NCI-H510A treated with DMSO at 0.1 percent for 48 hours (cell line): ENCODE results near the gene ENPP3.
"Not testable (repeated sequence)": the region's sequence is repeated elsewhere in the genome, so short reads cannot be mapped to it uniquely, and the experiment has no call there.

Experiments used
- DNase-seq: peaks from one replicate; lab custom pipeline; 2025; lab: John Stamatoyannopoulos, UW

Gene ENPP3

DNA sequence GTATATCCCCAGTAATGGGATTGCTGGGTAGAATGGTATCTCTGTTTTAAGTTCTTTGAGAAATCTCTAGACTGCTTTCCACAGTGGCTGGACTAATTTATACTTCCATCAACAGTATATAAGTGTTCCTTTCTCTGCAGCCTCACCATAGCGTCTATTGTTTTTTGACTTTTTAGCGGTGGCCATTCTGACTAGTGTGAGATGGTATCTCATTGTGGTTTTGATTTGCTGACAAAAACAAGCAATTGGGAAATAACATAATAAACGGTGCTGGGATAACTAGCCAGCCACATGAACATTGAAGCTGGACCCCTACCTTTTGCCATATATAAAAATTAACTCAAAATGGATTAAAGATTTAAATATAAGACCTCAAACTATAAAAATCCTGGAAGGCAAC is 49.9 kb downstream of the ENPP3 start:
- no peak for DNase-seq

DNA sequence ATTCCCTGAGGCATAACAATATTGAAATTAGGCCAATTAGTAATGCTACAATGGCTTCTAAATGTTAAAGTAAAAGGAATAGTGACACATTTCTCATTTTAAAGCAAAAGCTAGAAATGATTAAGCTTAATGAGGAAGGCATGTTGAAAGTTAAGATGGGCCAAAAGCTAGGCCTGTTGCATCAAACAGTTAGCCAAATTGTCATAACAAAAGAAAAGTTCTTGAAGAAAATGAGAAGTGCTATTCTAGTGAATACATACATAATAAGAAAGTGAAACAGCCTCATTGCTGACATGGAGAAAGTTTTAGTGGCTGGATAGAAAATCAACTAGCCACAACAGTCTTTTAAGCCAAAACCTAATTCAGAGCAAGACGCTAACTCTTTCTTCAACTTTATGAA is 51.2 kb downstream of the ENPP3 start:
- no peak for DNase-seq

DNA sequence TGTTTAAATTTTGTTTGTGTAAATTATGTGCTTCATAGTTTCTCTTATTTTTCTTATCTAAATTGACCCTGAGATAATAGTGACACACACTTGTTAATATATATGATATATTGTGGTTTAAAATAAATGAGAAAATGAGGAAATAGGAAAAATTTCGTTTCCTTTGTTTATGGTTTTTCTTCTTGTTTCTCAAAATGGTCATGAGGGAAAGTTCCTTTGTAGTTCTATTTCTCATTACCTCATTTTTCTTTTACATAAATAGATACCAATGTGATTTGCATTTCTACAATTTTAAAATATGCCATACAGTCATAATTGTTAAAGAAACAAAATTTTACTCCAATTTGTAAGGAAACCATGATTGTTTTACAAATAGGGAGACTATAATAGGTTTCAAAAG is 54.9 kb downstream of the ENPP3 start:
- no peak for DNase-seq

DNA sequence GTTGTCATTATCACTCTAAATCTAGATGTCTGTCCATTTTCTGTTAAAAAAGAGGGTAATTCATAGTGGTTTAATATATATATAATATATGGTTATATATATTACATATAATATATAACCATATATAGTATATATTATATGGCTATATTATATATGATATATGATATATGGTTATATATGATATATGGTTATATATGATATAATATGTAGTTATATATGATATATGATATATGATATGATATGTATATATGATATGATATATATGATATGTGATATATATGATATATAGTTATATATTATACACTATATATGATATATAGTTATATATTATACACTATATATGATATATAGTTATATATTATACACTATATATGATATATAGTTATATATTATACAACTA is 55.5 kb downstream of the ENPP3 start:
- DNase-seq = no peak

DNA sequence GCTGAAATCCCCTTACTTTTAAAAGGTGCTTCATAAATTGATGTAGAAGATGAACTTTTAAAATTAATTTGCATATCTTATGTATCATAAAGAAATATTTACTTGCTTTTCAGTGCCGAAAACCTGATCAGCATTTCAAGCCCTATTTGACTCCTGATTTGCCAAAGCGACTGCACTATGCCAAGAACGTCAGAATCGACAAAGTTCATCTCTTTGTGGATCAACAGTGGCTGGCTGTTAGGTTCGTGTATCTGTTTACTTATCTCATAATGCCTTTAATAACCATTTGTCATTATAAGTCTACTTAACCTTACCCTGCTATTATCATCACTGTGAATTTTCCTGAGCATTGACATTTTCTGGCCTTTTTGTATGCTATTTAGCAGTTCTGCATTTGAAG is 56.3 kb downstream of the ENPP3 start:
- no peak for DNase-seq

DNA sequence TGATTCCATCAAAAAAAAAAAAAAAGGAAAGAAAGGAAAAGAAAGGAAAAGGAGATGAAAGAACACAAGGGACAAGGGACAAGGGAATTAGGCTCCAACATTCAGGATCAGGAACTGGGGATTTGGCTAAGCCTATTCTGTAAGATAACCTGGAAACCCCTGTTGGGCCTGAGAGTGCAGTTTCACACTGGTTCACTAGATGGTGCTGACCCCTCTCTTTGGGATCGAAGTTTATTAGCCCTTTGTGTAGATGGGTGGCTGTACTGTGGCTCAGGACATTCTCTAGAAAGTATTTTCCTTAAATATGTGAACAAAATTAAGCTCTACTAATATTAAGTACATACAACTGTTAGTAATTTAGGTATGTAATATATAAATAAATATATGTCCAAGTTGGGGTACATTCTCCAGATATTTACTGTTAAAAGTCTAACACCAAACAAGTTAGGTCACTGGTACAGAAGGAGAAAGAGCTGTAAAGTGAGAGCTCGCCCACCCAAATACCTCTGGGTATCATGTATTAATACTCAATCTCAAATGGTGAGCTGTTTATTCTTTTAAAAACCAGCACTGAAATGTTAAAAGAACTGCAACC is 57.8 kb downstream of the ENPP3 start:
- DNase-seq = peak; percentile 0

DNA sequence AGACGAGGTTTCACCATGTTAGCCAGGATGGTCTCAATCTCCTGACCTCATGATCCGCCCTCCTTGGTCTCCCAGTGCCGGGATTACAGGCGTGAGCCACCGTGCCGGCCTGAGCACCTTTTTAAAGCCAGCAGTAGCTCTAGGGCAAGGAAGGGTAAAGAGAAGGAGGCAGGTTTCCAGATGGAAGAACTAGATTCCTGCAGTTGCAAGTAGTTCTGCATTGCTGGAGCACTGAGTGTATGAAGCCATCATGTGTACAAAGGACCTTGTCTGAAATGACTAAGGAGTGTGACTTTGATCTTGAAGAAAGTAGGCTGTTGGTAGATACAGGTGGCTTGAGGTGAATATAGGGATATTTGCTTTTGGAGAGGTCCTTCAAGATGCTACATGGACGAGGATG is 59.9 kb downstream of the ENPP3 start:
- no peak for DNase-seq

DNA sequence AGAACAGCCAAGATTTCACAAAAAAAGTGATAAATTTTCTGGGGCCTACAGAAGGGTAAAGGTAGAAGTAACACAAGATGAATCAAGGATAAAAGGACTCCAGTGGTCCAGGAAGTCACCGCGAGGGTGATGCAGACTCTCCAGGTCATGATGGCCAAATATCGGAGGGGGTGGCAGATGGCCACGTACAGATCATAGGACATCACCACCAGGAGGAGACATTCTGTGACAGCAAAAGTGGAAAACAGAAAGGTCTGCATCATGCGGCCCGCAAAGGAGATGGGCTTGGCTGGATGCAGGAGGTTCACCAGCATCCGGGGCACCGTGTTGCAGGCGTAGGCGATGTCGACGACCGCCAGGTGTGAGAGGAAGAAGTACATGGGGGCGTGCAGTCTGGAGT is 63.7 kb downstream of the ENPP3 start:
- DNase-seq = not testable (repeated sequence)

DNA sequence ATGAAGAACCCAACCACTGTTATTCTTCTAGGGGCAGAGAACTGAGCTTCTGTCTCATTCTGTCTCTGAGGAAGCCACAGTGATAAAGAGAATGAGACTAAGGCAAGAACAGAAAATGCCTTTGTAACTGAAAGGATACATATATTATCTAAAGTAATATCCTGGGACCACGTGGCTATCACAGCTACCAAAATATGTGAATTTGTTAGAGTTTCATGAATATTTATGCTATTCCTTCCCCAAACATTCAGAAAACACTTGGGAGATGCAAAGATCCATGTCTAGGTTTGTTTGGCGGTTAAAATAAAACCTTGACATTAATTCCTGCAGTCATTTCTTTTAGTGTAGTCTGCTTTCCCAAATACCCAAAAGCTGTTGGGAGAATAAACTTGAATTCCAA is 66.8 kb downstream of the ENPP3 start:
- DNase-seq = not testable (repeated sequence)

DNA sequence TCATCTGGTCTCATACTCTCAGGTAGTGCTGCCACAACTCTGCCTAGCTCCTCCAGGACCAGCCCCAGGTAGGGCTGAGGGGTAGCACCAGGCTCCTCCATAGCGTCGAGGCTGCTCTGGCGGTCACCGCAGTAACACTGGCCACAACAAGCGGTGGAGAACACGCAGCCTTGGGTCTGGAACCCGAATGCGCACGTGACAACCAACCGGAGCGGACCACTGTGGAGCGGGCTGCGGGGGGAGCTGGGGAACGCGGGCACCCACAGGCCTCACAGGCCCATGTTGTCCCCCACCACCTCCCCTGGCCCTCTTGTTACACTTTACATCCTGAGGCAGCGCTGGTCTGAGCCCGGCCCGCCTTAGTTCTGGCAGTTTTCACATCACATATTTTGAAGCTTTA is 73.8 kb downstream of the ENPP3 start, which contains the start of gene CTAGE9:
TSS of gene CTAGE9 (minus strand) at position 101 of the 400 bp plus-strand sequence. CDS start at position 101, 0 bp downstream.
- not testable (repeated sequence) for DNase-seq

DNA sequence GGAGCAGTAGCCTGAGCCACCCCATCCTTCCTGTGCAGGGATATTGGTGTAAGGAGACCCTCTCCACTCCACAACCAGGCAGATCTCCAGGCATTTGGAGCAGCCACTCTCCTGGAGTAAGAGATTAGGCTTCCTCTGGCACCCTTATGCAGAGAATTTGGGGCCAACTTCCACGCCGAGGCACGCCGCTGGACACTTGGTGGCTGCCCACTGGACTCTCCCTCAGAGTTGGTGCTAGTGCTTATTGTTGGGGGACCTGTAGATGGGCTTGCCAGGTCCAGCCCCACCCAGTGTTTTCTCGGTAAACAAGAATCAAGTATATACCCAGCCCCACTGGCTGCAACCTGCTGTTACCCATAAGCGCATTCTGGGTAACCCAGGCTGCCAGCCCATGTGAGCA is 78.5 kb downstream of the ENPP3 start:
- DNase-seq = not testable (repeated sequence)

DNA sequence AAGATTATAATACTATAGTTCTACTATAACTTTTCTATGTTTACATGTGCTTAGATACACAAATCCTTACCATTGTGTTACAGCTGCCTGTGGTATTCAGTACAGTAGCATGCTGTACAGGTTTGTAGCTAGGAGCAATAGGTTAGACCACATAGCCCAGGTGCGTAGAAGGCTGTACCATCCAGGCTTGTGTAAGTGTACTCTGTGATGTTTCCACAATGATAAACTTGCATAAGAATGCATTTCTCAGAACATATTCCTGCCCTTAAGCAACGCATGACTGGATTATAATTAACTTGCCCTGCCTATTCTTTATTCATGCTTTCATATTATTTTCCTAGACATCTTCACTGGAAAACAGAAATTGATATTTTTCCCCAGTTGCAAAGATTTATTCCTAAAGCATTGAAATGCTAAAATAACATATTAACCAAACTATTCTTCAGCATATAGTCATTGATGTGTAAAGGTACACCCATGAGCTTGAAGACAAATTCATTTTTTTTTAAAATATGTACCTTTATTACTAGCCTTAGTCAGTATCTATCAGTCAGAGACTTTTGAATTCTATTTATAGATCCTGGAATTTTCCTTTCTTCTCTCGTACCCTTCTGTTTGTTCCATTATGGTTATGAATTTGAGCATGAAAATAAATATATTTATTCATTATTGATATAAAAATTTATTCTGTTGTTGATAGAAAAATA is 80.9 kb downstream of the ENPP3 start:
- DNase-seq = no peak

DNA sequence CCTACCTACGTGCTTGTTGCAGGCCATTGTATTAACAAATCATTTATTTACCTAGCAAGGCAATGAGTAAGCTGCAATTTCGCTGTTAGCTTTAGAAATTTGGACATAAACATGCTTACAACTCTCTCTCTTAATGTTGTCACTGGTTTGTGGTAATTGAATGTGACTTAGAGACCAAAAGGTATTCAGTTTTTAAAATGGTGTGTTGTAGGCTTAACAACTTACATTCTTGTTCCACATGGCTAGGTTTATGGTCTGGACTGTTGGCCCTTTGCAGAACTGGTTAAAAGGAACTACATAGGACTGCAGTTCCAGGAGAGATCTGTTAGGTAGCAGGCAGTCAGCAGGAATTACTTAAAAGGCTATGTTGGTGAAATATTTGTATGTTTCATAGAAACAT is 84.1 kb downstream of the ENPP3 start:
- DNase-seq = no peak

DNA sequence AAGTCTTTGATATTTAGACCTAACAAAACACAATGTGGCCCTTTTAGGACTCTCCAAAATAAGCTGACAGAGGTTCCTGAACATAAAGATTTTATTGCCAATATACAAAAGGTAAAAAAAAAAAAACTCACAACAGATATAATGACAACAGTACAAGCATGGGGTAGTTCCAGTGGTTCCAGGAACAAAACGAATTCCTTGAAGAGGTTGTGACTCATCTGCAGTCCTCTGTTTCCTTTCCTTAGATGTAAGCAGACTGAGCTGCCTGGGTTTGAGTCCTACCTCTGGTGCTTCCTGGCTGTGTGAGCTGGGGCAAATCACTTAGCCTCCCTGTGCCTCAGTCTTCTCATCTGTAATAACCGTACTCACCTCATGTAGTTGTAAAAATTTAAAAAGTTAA is 87.0 kb downstream of the ENPP3 start:
- DNase-seq = no peak

DNA sequence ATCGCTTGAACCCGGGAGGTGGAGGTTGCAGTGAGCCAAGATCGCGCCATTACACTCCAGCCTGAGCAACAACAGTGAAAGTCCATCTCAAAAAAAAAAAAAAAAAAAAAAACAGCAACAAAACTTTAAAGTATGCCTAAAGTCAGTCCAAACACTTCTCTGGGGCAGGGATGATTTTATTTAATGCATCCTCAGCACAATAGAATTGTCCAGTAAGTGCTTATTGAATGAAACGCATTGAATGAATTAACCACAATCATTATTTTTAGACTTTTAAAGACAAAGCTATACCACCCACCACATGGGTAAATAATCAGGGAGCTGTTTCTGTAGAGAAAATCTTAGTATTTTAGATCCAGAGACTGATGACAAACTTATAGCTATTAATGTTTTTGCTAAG is 90.4 kb downstream of the ENPP3 start:
- no peak for DNase-seq

DNA sequence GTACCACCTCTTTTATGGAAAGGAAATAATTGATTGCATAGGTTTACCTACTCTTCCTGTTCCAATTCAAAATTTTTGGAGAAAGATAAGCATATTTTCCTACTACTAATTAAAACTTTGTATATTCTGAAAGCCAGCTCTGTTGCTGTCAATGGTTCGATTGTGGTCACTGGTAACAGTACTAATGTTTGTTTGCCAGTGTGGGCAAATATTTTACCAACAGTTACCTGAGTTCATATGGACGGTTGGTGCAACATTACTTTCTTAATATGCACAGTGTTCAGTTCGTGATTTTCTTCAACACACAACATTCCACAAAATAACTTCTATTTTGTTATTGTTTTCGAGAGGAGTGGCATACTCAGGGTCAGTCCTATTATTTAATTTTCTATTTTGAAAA is 90.8 kb downstream of the ENPP3 start:
- DNase-seq = no peak

DNA sequence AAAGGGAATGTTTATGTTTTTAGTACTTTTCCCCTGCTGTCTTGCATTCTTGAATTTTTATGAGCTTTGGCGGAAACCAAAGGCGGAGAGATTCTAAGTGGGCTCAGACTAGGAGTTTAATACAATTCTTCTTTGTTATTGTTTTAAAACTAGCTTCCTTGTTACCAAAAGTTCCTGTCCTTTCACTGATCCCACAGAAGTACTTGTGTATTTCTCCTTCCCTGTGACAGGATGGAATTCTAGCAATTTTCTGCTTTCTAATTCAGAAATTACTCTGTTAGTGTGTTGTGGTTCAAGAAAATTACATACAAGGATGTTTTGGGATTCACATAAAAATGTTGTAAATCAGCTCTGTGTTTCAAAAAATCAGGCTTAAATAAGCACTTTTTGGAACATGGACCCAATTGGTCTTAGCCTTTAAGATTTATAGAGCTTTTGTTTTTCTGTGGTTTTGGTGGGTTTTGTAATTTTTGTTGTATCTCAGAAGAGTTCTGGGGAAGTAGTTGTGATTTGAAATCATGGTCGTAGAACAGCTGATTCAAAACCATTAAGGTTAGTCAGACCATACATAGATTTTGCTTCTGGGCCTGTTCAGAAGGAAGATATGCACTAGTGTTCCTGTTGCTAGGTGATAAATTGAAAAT is 91.3 kb downstream of the ENPP3 start:
- no peak for DNase-seq

DNA sequence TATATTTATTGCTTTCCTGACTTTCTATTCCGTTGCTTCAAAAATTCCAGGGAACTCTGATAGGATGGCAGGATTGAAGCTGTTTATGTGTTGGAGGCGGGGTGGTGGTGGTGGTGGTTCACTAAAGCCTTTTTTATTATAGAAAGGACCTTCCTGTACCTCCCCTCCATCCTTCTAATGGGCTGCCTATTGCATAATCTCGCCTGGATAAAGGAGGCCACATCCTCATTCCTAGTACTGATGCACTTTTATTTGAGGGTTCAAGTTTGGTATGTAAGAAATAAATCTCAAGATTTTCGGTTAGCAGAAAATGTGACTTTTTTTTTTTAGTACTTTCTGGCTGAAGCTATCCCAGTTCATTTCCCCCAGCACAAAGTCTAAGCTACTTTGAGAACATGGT is 92.4 kb downstream of the ENPP3 start:
- no peak for DNase-seq

DNA sequence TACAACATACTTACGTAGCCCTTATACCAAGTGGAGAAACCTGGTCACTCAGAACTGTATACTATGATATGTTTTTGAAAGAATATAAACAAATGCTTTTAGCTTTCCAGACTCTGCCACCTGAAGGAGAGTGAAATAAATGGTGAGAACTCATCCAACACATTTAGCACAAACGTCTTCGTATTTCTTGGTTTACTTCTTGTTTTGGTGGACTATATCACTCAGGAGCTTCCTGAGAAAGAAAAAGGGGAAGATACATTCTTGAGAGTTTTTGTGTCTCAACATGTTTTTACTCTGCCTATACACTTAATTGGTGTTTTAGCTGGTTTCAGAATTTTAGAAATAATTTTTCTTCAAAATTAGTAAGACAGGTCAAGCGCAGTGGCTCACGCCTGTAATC is 93.2 kb downstream of the ENPP3 start:
- no peak for DNase-seq

DNA sequence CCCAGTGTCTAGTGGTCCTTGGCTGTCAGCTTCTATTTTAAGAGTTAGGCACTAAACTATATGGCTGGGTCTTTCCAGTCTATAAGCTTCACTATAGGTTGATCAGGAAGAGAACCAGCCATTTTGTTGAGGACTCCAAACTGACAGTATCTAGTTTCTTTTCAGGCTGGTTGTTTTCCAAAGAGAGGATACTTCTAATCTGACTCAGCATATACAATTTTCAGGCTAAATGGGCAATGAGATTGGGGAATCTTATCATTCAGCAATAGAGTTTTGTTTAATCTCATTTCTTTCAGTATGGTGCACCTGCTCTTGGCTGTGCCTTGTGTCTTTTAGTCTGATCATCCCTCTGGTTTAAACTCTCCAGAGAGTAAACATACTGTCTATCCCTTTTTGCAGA is 94.1 kb downstream of the ENPP3 start:
- no peak for DNase-seq

DNA sequence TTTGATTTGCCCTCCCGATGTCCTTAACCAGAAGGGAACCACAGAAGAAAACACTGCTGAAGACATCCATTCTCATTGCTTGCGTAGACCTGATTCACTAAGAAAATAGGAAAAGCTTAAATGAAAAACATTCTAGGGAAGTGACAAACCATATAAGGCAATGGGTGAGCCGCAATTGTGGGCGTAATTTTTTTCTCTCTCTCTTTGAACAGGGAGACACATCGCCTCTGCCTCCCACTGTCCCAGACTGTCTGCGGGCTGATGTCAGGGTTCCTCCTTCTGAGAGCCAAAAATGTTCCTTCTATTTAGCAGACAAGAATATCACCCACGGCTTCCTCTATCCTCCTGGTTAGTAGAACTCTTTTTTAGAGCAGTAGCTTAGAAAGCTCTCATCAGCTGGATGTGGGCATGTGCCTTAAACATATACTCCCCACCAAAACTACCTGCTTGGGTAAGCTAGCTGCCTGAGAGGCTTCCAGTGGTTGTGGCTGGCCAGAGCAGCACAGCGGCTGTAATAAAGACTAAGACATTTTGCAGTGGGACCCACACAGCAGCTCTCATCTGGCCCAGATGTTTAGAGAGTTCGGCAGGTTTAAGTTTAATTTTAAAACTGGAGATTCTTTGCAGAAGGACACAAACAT is 96.4 kb downstream of the ENPP3 start:
- DNase-seq = no peak

DNA sequence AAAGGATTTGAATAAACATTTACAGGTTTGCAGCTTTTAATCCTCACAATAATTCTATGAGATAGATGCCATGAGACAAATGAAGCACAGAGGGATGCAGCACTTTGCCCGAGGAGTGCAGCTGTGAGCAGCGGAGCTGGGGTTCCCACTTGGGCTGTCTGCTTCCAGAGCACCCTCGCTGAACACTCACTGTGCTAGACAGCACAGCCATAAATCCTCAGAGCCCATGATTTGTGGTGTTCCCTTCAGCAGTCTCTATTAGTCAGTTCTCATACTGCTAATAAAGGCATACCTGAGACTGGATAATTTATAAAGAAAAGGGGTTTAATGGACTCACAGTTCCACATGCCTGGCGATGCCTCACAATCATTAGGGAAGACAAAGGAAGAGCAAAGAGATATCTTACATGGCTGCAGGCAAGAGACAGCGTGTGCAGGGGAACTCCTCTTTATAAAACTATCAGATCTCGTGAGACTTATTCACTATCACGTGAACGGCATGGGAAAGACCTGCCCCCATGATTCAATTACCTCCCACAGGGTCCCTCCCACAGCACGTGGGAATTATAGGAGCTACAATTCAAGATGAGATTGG is 99.0 kb downstream of the ENPP3 start:
- DNase-seq = no peak

DNA sequence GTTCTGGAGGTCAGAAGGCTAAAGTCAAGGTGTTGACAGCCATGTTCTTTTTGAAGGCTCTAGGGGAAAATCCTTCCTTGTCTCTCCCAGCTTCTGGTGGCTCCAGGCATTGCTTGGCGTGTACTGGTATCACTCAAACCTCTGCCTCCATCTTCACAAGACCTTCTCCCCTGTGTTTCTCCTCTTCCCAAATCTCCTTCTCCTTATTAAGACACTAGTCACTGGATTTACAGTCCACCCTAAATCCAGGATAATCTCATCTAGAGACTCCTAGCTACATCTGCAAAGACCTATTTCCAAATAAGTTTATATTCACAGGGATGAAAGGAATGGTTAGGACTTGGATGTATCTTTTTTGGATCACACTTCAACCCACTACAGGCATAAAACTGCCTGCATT is 99.7 kb downstream of the ENPP3 start:
- no peak for DNase-seq
